Breast epithelium (tissue), 4 donors: ENCODE measurements around the gene ADPRM. TPM values are rescaled to one million over a fixed set of nuclear protein-coding genes. Genes with fewer than 3 reads are reported as not detected.

Experiments
- DNase-seq, 2 donors: peaks; one replicate each; pipeline ENCODE4 v3.0.0-alpha.2; 2019; ENCODE audit warnings: low spot score in 2 of 2
- H3K27ac ChIP-seq, 2 donors: fragments of 200-600 bp; sonication (generic) in 1 of 2; one replicate each; pipeline ENCODE4 v1.5.1; 2016 to 2019; ENCODE audit warnings: mild to moderate bottlenecking in 1 of 2
- H3K27me3 ChIP-seq, 2 donors: fragments of 200-600 bp; sonication (generic) in 1 of 2; one replicate each; pipeline versions ENCODE4 v1.5.1 to v1.6.0; 2017 to 2019; ENCODE audit warnings: control low read depth in 1 of 2, mild to moderate bottlenecking in 1 of 2
- H3K36me3 ChIP-seq: fragments of 200-600 bp; one replicate; pipeline ENCODE4 v1.5.1; 2019
- H3K4me1 ChIP-seq, 2 donors: fragments of 200-600 bp; sonication (generic); one replicate each; pipeline ENCODE4 v1.5.1; 2016 to 2019; ENCODE audit warnings: control low read depth in 1 of 2
- H3K4me3 ChIP-seq, 3 donors: fragments of 200-600 bp; sonication (generic); 1 replicate in 2 of 3; 2 replicates in 1 of 3; pipeline ENCODE4 v1.5.1; 2016 to 2019; ENCODE audit warnings: mild to moderate bottlenecking in 3 of 3, moderate library complexity in 2 of 3
- H3K9me3 ChIP-seq, 2 donors: fragments of 200-600 bp; sonication (generic) in 1 of 2; one replicate each; pipeline ENCODE4 v1.5.1; 2016 to 2019; ENCODE audit warnings: control low read depth in 1 of 2
- POLR2A ChIP-seq: fragments of 450-650 bp; IDR thresholded peaks from one replicate; pipeline ENCODE4 v1.6.1; 2016; ENCODE audit warnings: antibody characterized with exemption, mild to moderate bottlenecking, moderate library complexity
- POLR2AphosphoS5 ChIP-seq, 3 donors: sonication (generic); formaldehyde crosslinking; IDR thresholded peaks; one replicate each; pipeline ENCODE4 v1.6.1; 2017; ENCODE audit warnings: antibody characterized with exemption in 3 of 3
- intact Hi-C: fragments of 100-400 bp; cut with DNase I; formaldehyde crosslinking; loops from one replicate; pipeline ENCODE4 v1.15.1; 2023; ENCODE audit warnings: low total_unique reads
- total RNA-seq, 3 donors: library from RNA; depleted of rRNA; stranded (reverse); fragments of >200 nt; gene quantifications; one replicate each; pipeline ENCODE4 v1.1.0, GENCODE V29; 2016
- TF ChIP-seq, protein P1 (sequence below), 3 donors: fragments of 450-650 bp; IDR thresholded peaks; one replicate each; pipeline ENCODE4 v1.5.1; 2016 to 2017; ENCODE audit warnings: antibody characterized with exemption in 3 of 3, mild to moderate bottlenecking in 3 of 3, moderate library complexity in 3 of 3

Gene ADPRM
- total RNA-seq, 3 donors from 2014 or later: 15.2 to 31.0 (median 24.6) TPM

DNA sequence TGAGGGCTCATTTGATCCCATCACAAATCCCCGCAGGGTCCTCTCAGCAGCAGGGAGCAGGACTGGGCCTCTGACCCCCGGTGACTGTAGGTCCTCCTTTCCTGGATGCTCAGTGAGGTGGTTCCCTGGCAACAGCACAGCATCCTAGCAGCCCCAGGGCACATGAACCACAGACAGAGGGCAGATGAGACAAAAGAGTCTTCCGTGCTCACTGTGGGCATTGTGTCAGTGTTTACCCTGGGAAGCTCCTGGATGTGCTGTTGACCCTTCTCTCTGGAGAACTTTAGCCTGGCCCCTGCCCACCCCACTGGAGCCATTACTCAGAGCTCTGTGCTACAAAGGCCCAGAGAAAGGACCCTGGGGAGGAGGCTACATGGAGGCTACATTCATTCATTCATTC lies 54.2 kb downstream of the ADPRM start:
- TF ChIP-seq POLR2AphosphoS5 (IDR thresholded peaks at IDR 0.05) (no peak), POLR2A (no peak)
- TF ChIP-seq, protein P1, sequence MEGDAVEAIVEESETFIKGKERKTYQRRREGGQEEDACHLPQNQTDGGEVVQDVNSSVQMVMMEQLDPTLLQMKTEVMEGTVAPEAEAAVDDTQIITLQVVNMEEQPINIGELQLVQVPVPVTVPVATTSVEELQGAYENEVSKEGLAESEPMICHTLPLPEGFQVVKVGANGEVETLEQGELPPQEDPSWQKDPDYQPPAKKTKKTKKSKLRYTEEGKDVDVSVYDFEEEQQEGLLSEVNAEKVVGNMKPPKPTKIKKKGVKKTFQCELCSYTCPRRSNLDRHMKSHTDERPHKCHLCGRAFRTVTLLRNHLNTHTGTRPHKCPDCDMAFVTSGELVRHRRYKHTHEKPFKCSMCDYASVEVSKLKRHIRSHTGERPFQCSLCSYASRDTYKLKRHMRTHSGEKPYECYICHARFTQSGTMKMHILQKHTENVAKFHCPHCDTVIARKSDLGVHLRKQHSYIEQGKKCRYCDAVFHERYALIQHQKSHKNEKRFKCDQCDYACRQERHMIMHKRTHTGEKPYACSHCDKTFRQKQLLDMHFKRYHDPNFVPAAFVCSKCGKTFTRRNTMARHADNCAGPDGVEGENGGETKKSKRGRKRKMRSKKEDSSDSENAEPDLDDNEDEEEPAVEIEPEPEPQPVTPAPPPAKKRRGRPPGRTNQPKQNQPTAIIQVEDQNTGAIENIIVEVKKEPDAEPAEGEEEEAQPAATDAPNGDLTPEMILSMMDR (IDR thresholded peaks at IDR 0.05): no peak
- DNase-seq: no peak
- Histone ChIP-seq H3K27me3 (no peaks in the 10 kb centered on the region), H3K36me3 (no peaks in the 10 kb centered on the region), H3K4me3 (no peak overlapping the region), H3K4me1 (peaks cover 0 to 3% of the 10 kb centered on the region in 2 donors), H3K9me3 (no peaks in the 10 kb centered on the region), H3K27ac (no peak overlapping the region)
- intact Hi-C loops: loop anchor here (5.0 kb wide), 2 partner anchors 86 to 1141 kb away; partner anchors contain the start of gene PIRT

DNA sequence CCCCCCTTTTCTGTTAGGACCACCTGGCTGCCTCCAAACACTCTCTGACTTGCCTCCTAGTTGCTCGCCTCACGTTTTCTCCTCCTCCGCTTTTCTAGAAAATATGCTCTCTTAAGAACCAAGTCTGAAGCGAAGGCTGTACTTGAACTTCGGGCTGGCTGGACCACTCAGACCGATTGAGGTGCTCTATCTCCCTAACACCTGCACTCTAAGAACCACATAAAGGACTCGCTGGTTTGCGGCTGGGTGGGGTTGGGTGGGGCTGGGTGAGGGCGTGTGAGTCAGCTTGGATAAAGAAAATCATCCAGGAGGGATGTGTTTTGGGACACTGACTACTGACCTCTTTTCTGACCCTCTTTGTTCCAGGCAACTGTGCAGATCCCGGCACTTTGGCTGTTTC lies 55.3 kb downstream of the ADPRM start:
- no peak overlapping the region for H3K4me3 ChIP-seq
- no peaks in the 10 kb centered on the region for H3K9me3 ChIP-seq
- TF ChIP-seq POLR2A (no peak), POLR2AphosphoS5 (IDR thresholded peaks at IDR 0.05) (no peak)
- TF ChIP-seq, protein P1 (IDR thresholded peaks at IDR 0.05): no peak
- no peaks in the 10 kb centered on the region for H3K27me3 ChIP-seq
- H3K4me1 ChIP-seq: peaks cover 0 to 3% of the 10 kb centered on the region in 2 donors
- no peak for DNase-seq
- no peaks in the 10 kb centered on the region for H3K36me3 ChIP-seq
- no peak overlapping the region for H3K27ac ChIP-seq
- intact Hi-C loops: loop anchor here (5.0 kb wide), 2 partner anchors 85 to 1140 kb away; partner anchors contain the start of gene PIRT

GRCh38 chr17:10754109-10754508 lies 56.7 kb downstream of the ADPRM start:
- TF ChIP-seq POLR2AphosphoS5 (IDR thresholded peaks at IDR 0.05): no peak
- TF ChIP-seq, protein P1 (IDR thresholded peaks at IDR 0.05): peak in 1 of 3 donors; percentile 19
- no peak overlapping the region for H3K4me3 ChIP-seq
- no peak for DNase-seq
- H3K27me3 ChIP-seq: no peaks in the 10 kb centered on the region
- H3K9me3 ChIP-seq: no peaks in the 10 kb centered on the region
- no peak overlapping the region for H3K27ac ChIP-seq
- no peaks in the 10 kb centered on the region for H3K36me3 ChIP-seq
- peaks cover 0 to 3% of the 10 kb centered on the region in 2 donors for H3K4me1 ChIP-seq
- intact Hi-C loops: loop anchor here (5.0 kb wide), 2 partner anchors 83 to 1138 kb away; partner anchors contain the start of gene PIRT

DNA sequence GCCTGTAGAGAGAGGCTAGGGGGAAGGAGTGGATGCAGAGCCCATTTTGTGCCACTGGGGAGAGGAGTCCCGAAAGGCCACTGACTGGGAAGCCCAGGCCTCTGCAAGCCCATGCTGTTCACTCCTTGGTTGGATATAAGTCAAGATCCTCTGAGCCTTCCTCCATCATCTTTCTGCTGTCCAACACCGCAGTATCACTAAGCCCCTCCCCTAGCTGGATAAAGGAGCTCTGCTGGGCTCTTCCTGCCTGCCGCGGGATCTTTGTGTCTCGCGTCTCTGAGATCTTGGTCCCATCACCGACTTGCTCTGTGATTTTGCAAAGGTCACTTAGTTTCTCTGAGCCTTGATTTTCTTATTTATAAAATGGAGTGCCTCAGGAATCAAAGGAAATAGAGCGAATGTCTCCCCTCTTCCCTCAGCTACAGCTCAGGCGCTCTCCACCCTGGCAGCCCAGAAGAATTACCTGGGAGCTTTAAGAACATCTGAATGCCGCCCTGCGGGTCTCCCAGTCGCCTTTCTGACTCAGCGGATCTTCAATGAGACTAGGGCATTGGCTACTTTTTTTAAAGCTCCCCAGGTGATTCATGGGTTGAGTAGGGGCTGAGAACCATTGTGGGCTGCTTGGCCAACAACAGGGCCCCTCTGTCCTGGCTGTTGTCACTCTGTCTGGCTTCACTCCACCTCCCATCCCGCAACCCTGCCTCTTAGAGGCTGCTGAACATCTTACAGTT lies 57.6 kb downstream of the ADPRM start:
- no peak for DNase-seq
- peaks cover 0 to 3% of the 10 kb centered on the region in 2 donors for H3K4me1 ChIP-seq
- H3K9me3 ChIP-seq: no peaks in the 10 kb centered on the region
- no peak overlapping the region for H3K4me3 ChIP-seq
- no peaks in the 10 kb centered on the region for H3K36me3 ChIP-seq
- TF ChIP-seq, protein P1 (IDR thresholded peaks at IDR 0.05): no peak
- TF ChIP-seq POLR2AphosphoS5 (IDR thresholded peaks at IDR 0.05) (no peak), POLR2A (no peak)
- H3K27me3 ChIP-seq: no peaks in the 10 kb centered on the region
- intact Hi-C loops: loop anchor here (5.0 kb wide), 2 partner anchors 82 to 1137 kb away; partner anchors contain the start of gene PIRT
- peak overlapping the region; percentile 40 to 67 for H3K27ac ChIP-seq

GRCh38 chr17:10755592-10756127 lies 58.3 kb downstream of the ADPRM start:
- Histone ChIP-seq H3K9me3 (no peaks in the 10 kb centered on the region), H3K27me3 (no peaks in the 10 kb centered on the region), H3K4me3 (no peak overlapping the region), H3K27ac (peak overlapping the region; percentile 67 to 68), H3K36me3 (no peaks in the 10 kb centered on the region), H3K4me1 (peaks cover 0 to 3% of the 10 kb centered on the region in 2 donors)
- DNase-seq: no peak
- intact Hi-C loops: no loop called here
- TF ChIP-seq POLR2A (no peak), POLR2AphosphoS5 (IDR thresholded peaks at IDR 0.05) (no peak)
- TF ChIP-seq, protein P1 (IDR thresholded peaks at IDR 0.05): no peak
